OCI-LY1 (cell line): Measurements from ENCODE around the gene NTPCR.

Experiments used
- H2AFZ ChIP-seq: fragments of 200-600 bp; sonication (generic), shearing (Covaris generic); 2 replicates; pipeline ENCODE4 v1.6.0; 2014; ENCODE audit warnings: antibody characterized with exemption, mild to moderate bottlenecking, low read length
- H3F3A ChIP-seq: fragments of 200-600 bp; sonication (generic), shearing (Covaris generic); 2 replicates; pipeline ENCODE4 v1.6.0; 2014; ENCODE audit warnings: mild to moderate bottlenecking, antibody characterized with exemption, low read length, moderate library complexity; ENCODE audit not compliant: insufficient read depth
- H3K27ac ChIP-seq: fragments of 200-600 bp; sonication (generic); 2 replicates; pipeline ENCODE4 v1.5.1; 2014; ENCODE audit warnings: low read length, mixed run types, mild to moderate bottlenecking, low read depth; ENCODE audit not compliant: poor library complexity, severe bottlenecking
- H3K27me3 ChIP-seq: fragments of 200-600 bp; sonication (generic); 2 replicates; pipeline ENCODE4 v1.6.0; 2014; ENCODE audit warnings: antibody characterized with exemption, mild to moderate bottlenecking, low read length, moderate library complexity; ENCODE audit not compliant: insufficient read depth
- H3K36me3 ChIP-seq: fragments of 200-600 bp; sonication (generic); 2 replicates; pipeline ENCODE4 v1.6.1; 2014; ENCODE audit warnings: mild to moderate bottlenecking, antibody characterized with exemption, low read length, moderate library complexity, mixed read lengths; ENCODE audit not compliant: insufficient read depth
- H3K4me1 ChIP-seq: fragments of 200-600 bp; sonication (generic); 2 replicates; pipeline ENCODE4 v1.5.1; 2014; ENCODE audit warnings: mild to moderate bottlenecking, low read length, moderate library complexity; ENCODE audit not compliant: insufficient read depth, severe bottlenecking
- H3K4me2 ChIP-seq: fragments of 200-600 bp; sonication (generic), shearing (Covaris generic); 2 replicates; pipeline ENCODE4 v1.6.1; 2014; ENCODE audit warnings: low read length
- H3K4me3 ChIP-seq: fragments of 200-600 bp; sonication (generic); 2 replicates; pipeline ENCODE4 v1.5.1; 2014; ENCODE audit warnings: low read length, low read depth, mild to moderate bottlenecking, mixed read lengths; ENCODE audit not compliant: poor library complexity, severe bottlenecking
- H3K79me2 ChIP-seq: fragments of 200-600 bp; shearing (Covaris generic); 2 replicates; pipeline ENCODE4 v1.6.1; 2016; ENCODE audit warnings: mixed run types, low read length, mixed read lengths; ENCODE audit not compliant: insufficient read depth
- H3K9ac ChIP-seq: fragments of 200-600 bp; sonication (generic), shearing (Covaris generic); 2 replicates; pipeline ENCODE4 v1.6.1; 2014; ENCODE audit warnings: mild to moderate bottlenecking, low read length, mixed read lengths
- H3K9me2 ChIP-seq: fragments of 200-600 bp; sonication (generic), shearing (Covaris generic); 2 replicates; pipeline ENCODE4 v1.6.1; 2014; ENCODE audit warnings: low read depth, mild to moderate bottlenecking, low read length, mixed read lengths
- H3K9me3 ChIP-seq: fragments of 200-600 bp; shearing (Covaris generic); 2 replicates; pipeline ENCODE4 v1.6.1; 2014; ENCODE audit warnings: low read length, mixed read lengths
- H4K20me1 ChIP-seq: fragments of 200-600 bp; sonication (generic), shearing (Covaris generic); 2 replicates; pipeline ENCODE4 v1.6.0; 2016; ENCODE audit warnings: mild to moderate bottlenecking, low read length; ENCODE audit not compliant: insufficient read depth
- CTCF ChIP-seq: fragments of 200-600 bp; sonication (generic), shearing (Covaris generic); IDR thresholded peaks from 2 replicates; pipeline ENCODE4 v1.5.1; 2017; ENCODE audit warnings: mild to moderate bottlenecking, antibody characterized with exemption, low read length, moderate library complexity, mixed read lengths
- EZH2 ChIP-seq: fragments of 200-600 bp; sonication (generic), shearing (Covaris generic); IDR thresholded peaks from 2 replicates; pipeline ENCODE4 v1.8.0; 2017; ENCODE audit warnings: borderline replicate concordance, mixed run types, mild to moderate bottlenecking, antibody characterized with exemption, low read length, moderate library complexity, mixed read lengths

NTPCR gene

GRCh38 chr1:233024199-233024598 lies 73.8 kb downstream of the NTPCR start:
- Histone ChIP-seq H3K4me3 (no peak overlapping the region), H3K9me2 (no peaks in the 10 kb centered on the region), H4K20me1 (no peaks in the 10 kb centered on the region), H3K4me2 (no peak overlapping the region), H2AFZ (no peak overlapping the region), H3K36me3 (no peaks in the 10 kb centered on the region), H3K9me3 (no peaks in the 10 kb centered on the region), H3F3A (no peaks in the 10 kb centered on the region), H3K9ac (no peak overlapping the region), H3K4me1 (no peaks in the 10 kb centered on the region), H3K27ac (no peak overlapping the region), H3K27me3 (no peaks in the 10 kb centered on the region), H3K79me2 (no peaks in the 10 kb centered on the region)
- TF ChIP-seq EZH2 = no peak
- no peak for TF ChIP-seq CTCF

GRCh38 chr1:233025157-233025556 lies 74.7 kb downstream of the NTPCR start:
- H3K4me1 ChIP-seq = no peaks in the 10 kb centered on the region
- H3K9me3 ChIP-seq = no peaks in the 10 kb centered on the region
- no peak overlapping the region for H2AFZ ChIP-seq
- TF ChIP-seq CTCF = peak; percentile 51
- no peak for TF ChIP-seq EZH2
- no peaks in the 10 kb centered on the region for H3K79me2 ChIP-seq
- H4K20me1 ChIP-seq = no peaks in the 10 kb centered on the region
- H3F3A ChIP-seq = no peaks in the 10 kb centered on the region
- H3K9me2 ChIP-seq = no peaks in the 10 kb centered on the region
- no peak overlapping the region for H3K9ac ChIP-seq
- no peaks in the 10 kb centered on the region for H3K36me3 ChIP-seq
- H3K4me3 ChIP-seq = no peak overlapping the region
- no peak overlapping the region for H3K27ac ChIP-seq
- no peaks in the 10 kb centered on the region for H3K27me3 ChIP-seq
- no peak overlapping the region for H3K4me2 ChIP-seq

- Histone ChIP-seq H3K79me2 (no peaks in the 10 kb centered on the region), H2AFZ (no peak overlapping the region), H3K27me3 (no peaks in the 10 kb centered on the region), H3K9me3 (no peaks in the 10 kb centered on the region), H4K20me1 (no peaks in the 10 kb centered on the region), H3K27ac (no peak overlapping the region), H3K9me2 (no peaks in the 10 kb centered on the region), H3F3A (no peaks in the 10 kb centered on the region), H3K4me2 (no peak overlapping the region), H3K4me1 (no peaks in the 10 kb centered on the region), H3K4me3 (no peak overlapping the region), H3K9ac (no peak overlapping the region), H3K36me3 (no peaks in the 10 kb centered on the region)
- TF ChIP-seq CTCF (no peak), EZH2 (no peak)
These were observed 75.2 kb downstream of the NTPCR start for GRCh38 chr1:233025567-233025966.
